ENCODE measurements around the gene EID3.

- TF ChIP-seq POLR2A (IDR thresholded peaks at IDR 0.05; ENCODE audit: low read length) (no peak), GATA1 (IDR thresholded peaks at IDR 0.05; ENCODE audit: low read depth, low read length) (no peak)
Observed at GRCh38 chr12:104315326-104316224, 12.0 kb downstream of the EID3 start.

Measured in erythroblast (primary cell).